GM12892 (cell line): ENCODE data around the gene EVI5L.

Experiments used
- POLR2A ChIP-seq: IDR thresholded peaks from 2 replicates; pipeline ENCODE4 v1.6.1; 2011; ENCODE audit warnings: low read depth, low read length, control low read depth
- POLR2AphosphoS5 ChIP-seq: IDR thresholded peaks from 2 replicates; pipeline ENCODE4 v1.6.1; 2011; ENCODE audit warnings: low read depth, low read length, control low read depth
- TAF1 ChIP-seq: IDR thresholded peaks from 2 replicates; pipeline ENCODE4 v1.6.1; 2011; ENCODE audit warnings: low read depth, mild to moderate bottlenecking, control low read depth, low read length, borderline replicate concordance

GRCh38 chr19:7879111-7879807 is 49.2 kb downstream of the EVI5L start:
- no peak for TF ChIP-seq POLR2A
- no peak for TF ChIP-seq POLR2AphosphoS5
- TF ChIP-seq TAF1 = no peak
